Uterus (tissue), 2 donors: ENCODE measurements around the gene REPS1.

Source experiments
- POLR2A ChIP-seq, 2 donors: fragments of 450-650 bp; IDR thresholded peaks; one replicate each; pipeline ENCODE4 v1.6.1; 2016; ENCODE audit warnings: antibody characterized with exemption in 2 of 2, mild to moderate bottlenecking in 1 of 2, moderate library complexity in 1 of 2
- TF ChIP-seq, protein P1 (sequence below), 4 experiments: fragments of 200-600 bp in 2 of 4; fragments of 450-650 bp in 2 of 4; sonication (generic) in 2 of 4; IDR thresholded peaks; one replicate each; pipeline ENCODE4 v1.5.1; 2016 to 2019; ENCODE audit warnings: antibody characterized with exemption in 4 of 4, mild to moderate bottlenecking in 2 of 4, moderate library complexity in 1 of 4

DNA sequence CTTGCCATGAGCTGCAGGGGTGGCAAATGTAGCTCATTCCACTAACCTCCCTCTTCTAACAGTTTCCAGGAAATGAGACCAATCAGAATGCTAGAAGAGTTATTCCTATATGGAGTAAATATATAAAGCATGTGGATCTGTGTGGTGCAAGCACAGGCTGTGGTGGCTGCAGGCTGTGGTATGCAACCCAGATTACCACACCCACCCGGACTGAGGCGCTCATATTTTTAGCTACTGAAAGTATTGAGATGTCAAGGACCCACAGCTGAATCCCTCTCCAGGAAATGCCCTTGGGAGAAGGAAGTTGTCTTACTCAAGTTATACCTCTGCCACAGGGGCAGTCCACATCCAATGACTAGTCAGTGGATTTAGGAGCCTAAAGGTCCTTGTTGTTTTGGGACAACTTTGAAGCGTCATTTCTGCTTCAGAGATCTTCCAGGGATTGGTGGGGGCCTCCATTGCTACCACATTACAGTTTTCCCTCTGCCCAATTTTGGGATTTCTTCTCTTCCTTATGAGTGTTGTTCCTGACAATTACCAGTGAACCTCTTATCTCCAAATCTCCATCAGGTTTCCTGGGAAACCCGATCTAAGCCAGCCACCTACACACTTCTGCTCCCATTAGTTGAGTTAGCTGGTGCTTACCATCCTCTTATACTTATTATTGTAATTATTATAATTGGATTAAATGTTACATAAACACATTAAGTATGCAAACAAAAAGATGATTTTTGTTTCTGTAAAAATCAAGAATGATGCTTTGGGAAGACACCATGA, 12.1 kb upstream of the REPS1 start:
- TF ChIP-seq, protein P1, sequence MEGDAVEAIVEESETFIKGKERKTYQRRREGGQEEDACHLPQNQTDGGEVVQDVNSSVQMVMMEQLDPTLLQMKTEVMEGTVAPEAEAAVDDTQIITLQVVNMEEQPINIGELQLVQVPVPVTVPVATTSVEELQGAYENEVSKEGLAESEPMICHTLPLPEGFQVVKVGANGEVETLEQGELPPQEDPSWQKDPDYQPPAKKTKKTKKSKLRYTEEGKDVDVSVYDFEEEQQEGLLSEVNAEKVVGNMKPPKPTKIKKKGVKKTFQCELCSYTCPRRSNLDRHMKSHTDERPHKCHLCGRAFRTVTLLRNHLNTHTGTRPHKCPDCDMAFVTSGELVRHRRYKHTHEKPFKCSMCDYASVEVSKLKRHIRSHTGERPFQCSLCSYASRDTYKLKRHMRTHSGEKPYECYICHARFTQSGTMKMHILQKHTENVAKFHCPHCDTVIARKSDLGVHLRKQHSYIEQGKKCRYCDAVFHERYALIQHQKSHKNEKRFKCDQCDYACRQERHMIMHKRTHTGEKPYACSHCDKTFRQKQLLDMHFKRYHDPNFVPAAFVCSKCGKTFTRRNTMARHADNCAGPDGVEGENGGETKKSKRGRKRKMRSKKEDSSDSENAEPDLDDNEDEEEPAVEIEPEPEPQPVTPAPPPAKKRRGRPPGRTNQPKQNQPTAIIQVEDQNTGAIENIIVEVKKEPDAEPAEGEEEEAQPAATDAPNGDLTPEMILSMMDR (IDR thresholded peaks at IDR 0.05), result no peak
- TF ChIP-seq POLR2A (IDR thresholded peaks at IDR 0.05), result no peak
